CD4-positive, alpha-beta T cell (primary cell): ENCODE measurements around the gene SS18L1. TPM values are rescaled to one million over a fixed set of nuclear protein-coding genes. Genes with fewer than 3 reads are reported as not detected.

Experiments used
- ATAC-seq: fragments of 200-7000 bp; cut with Tn5 transposase; one replicate; pipeline ENCODE4 v1.10.0; 2022; ENCODE audit warnings: mild to moderate bottlenecking; ENCODE audit not compliant: poor library complexity
- CTCF ChIA-PET: fragments of 350-600 bp; sonication (Branson Sonifier 250); formaldehyde crosslinking; loops from one replicate; lab custom pipeline; 2021; ENCODE audit warnings: antibody characterized with exemption, inconsistent platforms; lab: Charles Lee
- POLR2A ChIA-PET: fragments of 350-600 bp; sonication (Branson Sonifier 250); formaldehyde crosslinking; loops from one replicate; lab custom pipeline; 2021; ENCODE audit warnings: antibody characterized with exemption, inconsistent platforms; lab: Charles Lee
- DNase-seq, 14 experiments: peaks; one replicate each; pipeline ENCODE4 v3.0.0-alpha.2; 2013 to 2020; ENCODE audit warnings: mixed read lengths in 2 of 14
- H3K27ac ChIP-seq, 2 donors: one replicate each; pipeline versions ENCODE4 v1.5.1 to v1.7.0; 2013; ENCODE audit warnings: low read length in 2 of 2, low read depth in 1 of 2, mild to moderate bottlenecking in 1 of 2
- H3K27me3 ChIP-seq, 2 experiments: 1 replicate in 1 of 2; 2 replicates in 1 of 2; pipeline versions ENCODE4 v1.6.1 to v1.7.0; 2013; ENCODE audit warnings: low read length in 2 of 2, control low read depth in 1 of 2, mild to moderate bottlenecking in 1 of 2, moderate library complexity in 1 of 2; ENCODE audit not compliant: insufficient read depth in 2 of 2, control insufficient read depth in 1 of 2
- H3K36me3 ChIP-seq: one replicate; pipeline ENCODE4 v1.6.1; 2013; ENCODE audit warnings: low read length, control low read depth; ENCODE audit not compliant: insufficient read depth
- H3K4me1 ChIP-seq: one replicate; pipeline ENCODE4 v1.6.1; 2013; ENCODE audit warnings: low read length, control low read depth; ENCODE audit not compliant: insufficient read depth
- H3K4me3 ChIP-seq: one replicate; pipeline ENCODE4 v1.5.1; 2013; ENCODE audit warnings: mild to moderate bottlenecking, low read length, moderate library complexity
- H3K9me3 ChIP-seq, 2 experiments: 1 replicate in 1 of 2; 2 replicates in 1 of 2; pipeline versions ENCODE4 v1.6.1 to v1.7.0; 2013; ENCODE audit warnings: low read length in 2 of 2, mild to moderate bottlenecking in 2 of 2, control low read depth in 1 of 2, moderate library complexity in 1 of 2; ENCODE audit not compliant: control insufficient read depth in 1 of 2, insufficient read depth in 1 of 2
- H3K27ac Mint-ChIP-seq: one replicate; pipeline ENCODE4 v1.8.0; 2020; ENCODE audit warnings: mixed read lengths
- H3K27me3 Mint-ChIP-seq: one replicate; pipeline ENCODE4 v1.8.0; 2021; ENCODE audit warnings: mixed read lengths
- H3K36me3 Mint-ChIP-seq: one replicate; pipeline ENCODE4 v1.8.0; 2021; ENCODE audit warnings: low read depth, mixed read lengths
- H3K4me1 Mint-ChIP-seq: one replicate; pipeline ENCODE4 v1.8.0; 2021; ENCODE audit warnings: low read depth, mixed read lengths
- H3K4me3 Mint-ChIP-seq: one replicate; pipeline ENCODE4 v1.8.0; 2020; ENCODE audit warnings: mild to moderate bottlenecking, mixed read lengths
- H3K9me3 Mint-ChIP-seq: one replicate; pipeline ENCODE4 v1.8.0; 2020; ENCODE audit warnings: mixed read lengths
- CTCF ChIP-seq: fragments of 200-600 bp; IDR thresholded peaks from one replicate; pipeline ENCODE4 v1.8.0; 2022; ENCODE audit warnings: antibody characterized with exemption, mild to moderate bottlenecking
- intact Hi-C, 2 experiments: fragments of 100-400 bp; cut with DNase I in 1 of 2; cut with micrococcal nuclease in 1 of 2; formaldehyde crosslinking; loops; one replicate each; pipeline versions ENCODE4 v1.15.1 to v1.9.0; 2023 to 2025; cut with DNase I, micrococcal nuclease
- total RNA-seq, 174 experiments: library from RNA in 2 of 174; stranded (reverse) in 2 of 174; gene quantifications; one replicate each; pipeline ENCODE4 v1.2.3 and lab custom pipeline; 2021 to 2026

Gene SS18L1
- total RNA-seq, 2 experiments from 2014 or later = 12.8 to 13.4 TPM

- Histone ChIP-seq H3K9me3 (no peaks in the 10 kb centered on the region), H3K27ac (no peak overlapping the region), H3K4me1 (no peaks in the 10 kb centered on the region), H3K27me3 (no peaks in the 10 kb centered on the region), H3K36me3 (peaks cover 48% of the 10 kb centered on the region), H3K4me3 (no peak overlapping the region)
- intact Hi-C loops = no loop called here
- ChIA-PET CTCF (no interaction called here), POLR2A (interaction anchor here (0.6 kb wide), 1 partner anchor 9 kb away, joined by 3 read pairs; the partner anchor contains the start of gene MTG2)
- ATAC-seq (no peak), DNase-seq (no peak)
- Mint-ChIP-seq H3K9me3 (no peaks in the 10 kb centered on the region), H3K27ac (no peak overlapping the region), H3K27me3 (no peaks in the 10 kb centered on the region), H3K4me3 (no peak overlapping the region), H3K36me3 (peaks cover 41% of the 10 kb centered on the region), H3K4me1 (peaks cover 8% of the 10 kb centered on the region)
- no peak for TF ChIP-seq CTCF
These were observed 48.4 kb downstream of the SS18L1 start for GRCh38 chr20:62191781-62192559.

DNA sequence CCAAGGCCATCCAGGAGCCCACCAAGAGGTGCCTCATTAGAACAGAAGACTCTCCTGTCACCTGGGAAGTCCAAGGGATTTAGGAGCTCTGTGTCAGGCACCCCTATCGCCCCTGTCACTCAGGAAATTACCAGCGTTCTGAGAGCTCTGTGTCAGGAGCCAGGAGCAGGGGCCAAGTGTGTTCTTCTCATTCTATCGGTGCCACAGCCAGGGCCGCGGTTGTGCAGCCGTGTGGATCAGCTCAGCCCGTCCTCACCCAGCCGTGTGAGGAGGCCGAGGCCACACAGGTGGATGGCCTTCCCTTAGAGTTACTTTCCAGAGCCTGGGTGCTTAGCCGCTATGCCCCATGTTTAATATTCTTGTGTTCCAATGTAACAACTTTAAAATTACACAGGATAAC, 49.1 kb downstream of the SS18L1 start:
- CTCF ChIA-PET = no interaction called here
- ATAC-seq (no peak), DNase-seq (no peak)
- TF ChIP-seq CTCF = no peak
- H3K4me3 ChIP-seq = no peak overlapping the region
- H3K4me3 Mint-ChIP-seq = no peak overlapping the region
- peaks cover 2% of the 10 kb centered on the region for H3K4me1 Mint-ChIP-seq
- H3K27ac Mint-ChIP-seq = no peak overlapping the region
- no peaks in the 10 kb centered on the region for H3K9me3 ChIP-seq
- H3K9me3 Mint-ChIP-seq = no peaks in the 10 kb centered on the region
- no peaks in the 10 kb centered on the region for H3K27me3 ChIP-seq
- H3K27me3 Mint-ChIP-seq = no peaks in the 10 kb centered on the region
- H3K36me3 Mint-ChIP-seq = peaks cover 38% of the 10 kb centered on the region
- POLR2A ChIA-PET = interaction anchor here (0.6 kb wide), 1 partner anchor 10 kb away, joined by 3 read pairs; the partner anchor contains the start of gene MTG2
- H3K36me3 ChIP-seq = peaks cover 52% of the 10 kb centered on the region
- intact Hi-C loops = no loop called here
- H3K4me1 ChIP-seq = no peaks in the 10 kb centered on the region
- no peak overlapping the region for H3K27ac ChIP-seq

DNA sequence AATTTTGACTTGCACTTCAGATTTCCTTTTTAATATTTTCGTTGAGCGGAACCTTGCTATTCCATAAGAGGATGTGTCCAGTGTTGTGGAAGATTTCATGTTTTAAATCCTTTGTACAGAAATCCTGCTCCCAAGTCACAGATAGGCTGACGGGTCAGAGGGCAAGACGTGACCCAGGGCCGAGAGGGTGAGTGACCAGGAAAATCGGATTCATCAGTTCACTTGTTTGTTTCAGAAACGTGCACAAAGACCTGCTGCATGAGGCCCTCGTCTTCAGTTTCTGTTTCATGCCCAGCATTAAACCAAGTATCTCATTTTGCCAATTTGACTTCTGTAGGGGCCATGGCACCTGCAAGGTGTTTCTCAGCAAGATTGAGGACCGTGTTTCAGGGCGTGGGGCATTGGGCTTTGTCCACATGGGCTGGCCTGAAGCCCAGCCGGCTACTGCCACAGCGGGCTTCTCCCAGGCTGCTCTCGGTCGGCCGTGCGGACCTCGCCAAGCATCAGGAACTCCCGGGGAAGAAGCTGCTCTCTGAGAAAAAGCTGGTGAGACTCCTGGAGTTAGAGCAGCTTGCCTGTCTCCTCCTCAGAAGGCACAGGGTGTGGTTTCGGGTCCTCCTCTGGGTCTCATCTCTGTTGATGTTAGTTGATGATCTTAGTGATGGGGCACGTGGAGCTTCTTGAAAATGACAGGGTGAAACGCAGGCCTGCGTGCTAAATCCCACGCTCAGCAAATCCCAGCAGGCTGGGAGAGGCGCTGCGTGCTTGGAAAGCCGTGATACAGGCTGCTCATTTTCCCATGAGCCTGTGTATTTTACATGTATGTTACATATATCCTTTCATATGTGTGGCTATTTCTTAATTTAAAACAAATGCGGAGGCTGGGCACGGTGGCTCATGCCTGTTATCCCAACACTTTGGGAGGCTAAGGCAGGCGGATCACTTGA, 49.8 kb downstream of the SS18L1 start:
- Histone ChIP-seq H3K36me3 (peaks cover 59% of the 10 kb centered on the region), H3K9me3 (no peaks in the 10 kb centered on the region), H3K27me3 (no peaks in the 10 kb centered on the region), H3K4me1 (no peaks in the 10 kb centered on the region), H3K4me3 (no peak overlapping the region), H3K27ac (no peak overlapping the region)
- DNase-seq = no peak
- intact Hi-C loops = no loop called here
- POLR2A ChIA-PET = no interaction called here
- H3K27ac Mint-ChIP-seq = no peak overlapping the region
- H3K36me3 Mint-ChIP-seq = peaks cover 41% of the 10 kb centered on the region
- no peaks in the 10 kb centered on the region for H3K27me3 Mint-ChIP-seq
- no peak overlapping the region for H3K4me3 Mint-ChIP-seq
- CTCF ChIA-PET = no interaction called here
- ATAC-seq = no peak
- H3K9me3 Mint-ChIP-seq = no peaks in the 10 kb centered on the region
- TF ChIP-seq CTCF = no peak
- H3K4me1 Mint-ChIP-seq = no peaks in the 10 kb centered on the region
